GM19455 (cell line): ENCODE data around the gene HPX.

Source experiments
- ATAC-seq: cut with Tn5 transposase; IDR thresholded peaks from one replicate; pipeline ENCODE4 v1.9.1; 2021; ENCODE audit not compliant: unreplicated experiment

Gene HPX

DNA sequence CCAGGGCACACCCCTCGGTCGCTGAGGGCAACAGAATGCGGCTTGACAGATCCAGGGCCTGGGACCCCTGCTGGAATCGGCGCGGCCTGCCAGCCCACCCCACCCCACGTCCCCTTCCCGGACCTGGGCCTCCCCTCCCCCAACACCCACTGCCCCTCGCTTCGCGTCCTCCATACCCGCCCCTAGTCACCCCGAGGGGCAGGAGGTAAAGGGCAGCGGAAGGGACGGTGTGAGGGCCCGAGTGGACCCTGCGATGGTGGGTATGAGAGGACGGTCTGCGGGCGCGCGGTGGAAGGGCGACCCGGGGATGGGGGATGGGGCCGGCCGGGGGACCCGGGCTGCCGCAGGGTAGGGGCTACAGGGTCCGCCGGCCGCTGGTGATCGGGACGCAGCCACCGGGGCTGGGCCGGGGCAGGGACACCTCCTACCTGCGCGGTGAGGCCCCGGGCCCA is 22.2 kb downstream of the HPX start:
- no peak for ATAC-seq

DNA sequence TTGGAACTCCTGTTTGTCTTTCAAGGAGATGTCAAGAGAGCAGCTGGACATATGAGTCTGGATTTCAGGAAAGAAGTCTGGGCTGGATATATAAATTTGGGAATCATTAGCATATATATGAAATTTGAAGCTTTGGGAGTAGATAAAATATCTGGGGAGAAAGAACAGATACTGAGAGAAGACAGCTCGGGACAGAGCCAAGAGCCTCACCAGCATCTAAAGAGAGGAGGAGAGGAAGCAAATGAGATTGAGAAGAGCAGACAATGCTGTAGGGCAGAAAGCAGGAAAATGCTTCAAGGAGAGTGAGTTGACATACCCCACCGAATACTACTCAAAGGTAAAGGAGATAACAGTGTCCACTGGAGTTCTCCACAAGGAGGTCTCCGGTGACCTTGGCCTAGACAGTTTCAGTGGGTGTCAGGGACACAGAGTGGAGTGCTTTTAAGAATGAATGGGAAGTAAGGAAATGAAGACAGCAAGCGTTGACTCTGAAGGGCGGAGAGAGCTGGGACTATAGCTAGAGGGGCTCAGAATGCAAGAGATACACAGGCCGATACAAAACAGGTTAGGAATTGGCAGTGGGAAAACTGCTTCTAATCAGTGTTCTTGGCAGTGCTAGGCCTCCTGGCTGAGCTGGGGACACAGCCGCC is 22.8 kb downstream of the HPX start:
- no peak for ATAC-seq

DNA sequence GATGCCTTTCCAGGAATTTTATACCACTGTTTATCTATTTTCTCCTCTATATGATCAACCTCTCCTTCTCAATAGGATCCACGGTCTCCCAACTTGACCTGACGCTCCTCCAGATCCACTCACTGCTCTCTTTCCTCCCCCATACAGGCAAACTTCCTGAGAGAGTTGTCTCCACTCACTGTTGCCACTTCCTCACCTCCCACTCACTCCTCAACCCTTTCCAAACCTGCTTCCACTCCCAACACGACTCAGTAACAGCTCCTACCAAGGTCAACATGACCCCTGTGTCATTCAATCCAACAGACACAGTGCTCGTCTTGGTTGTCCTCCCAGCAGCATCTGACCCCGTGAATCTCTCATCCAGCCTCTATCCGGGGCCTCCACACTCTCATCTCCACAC is 25.0 kb downstream of the HPX start:
- ATAC-seq: no peak

DNA sequence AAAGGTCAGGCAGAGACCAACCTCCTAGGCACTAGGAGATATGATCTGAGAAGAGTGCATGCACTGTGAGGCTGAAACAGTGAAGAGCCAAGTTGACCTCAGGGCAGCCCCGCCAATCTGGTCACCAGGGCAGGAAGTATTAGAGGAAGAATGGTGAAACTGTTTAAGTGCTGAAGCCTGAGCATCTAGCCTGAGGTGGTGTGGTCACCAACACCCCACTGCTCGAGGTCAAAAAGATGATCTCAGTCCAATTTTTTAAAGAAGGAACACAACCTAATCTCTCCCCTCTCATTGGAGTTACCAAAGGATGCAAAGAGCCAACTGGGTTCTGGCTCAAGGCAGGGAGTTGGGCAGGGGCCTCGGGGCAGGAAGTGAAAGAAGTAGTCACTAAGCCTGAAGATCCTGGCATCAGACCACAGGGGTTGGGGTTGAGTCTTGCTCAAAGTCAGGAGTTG is 25.9 kb downstream of the HPX start:
- no peak for ATAC-seq

DNA sequence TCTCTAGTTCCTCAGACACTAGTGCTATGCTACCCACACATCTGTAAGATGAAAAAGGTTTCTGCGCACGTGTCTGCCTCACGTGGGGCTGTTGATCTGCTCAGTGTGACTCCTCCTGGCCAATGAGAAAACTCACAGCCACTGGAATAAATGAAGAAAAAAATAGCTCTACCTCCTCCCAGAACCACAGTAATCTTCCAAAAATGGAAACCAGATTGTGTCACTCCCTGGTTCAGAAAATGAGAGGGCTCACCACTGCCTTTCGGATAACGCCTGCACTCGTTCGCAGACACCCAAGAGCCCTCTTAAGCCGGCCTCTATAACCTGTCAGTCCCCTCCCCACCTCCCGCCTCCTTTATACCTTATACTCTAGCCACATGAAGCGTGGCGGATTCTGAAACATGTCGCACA is 27.0 kb downstream of the HPX start:
- no peak for ATAC-seq

DNA sequence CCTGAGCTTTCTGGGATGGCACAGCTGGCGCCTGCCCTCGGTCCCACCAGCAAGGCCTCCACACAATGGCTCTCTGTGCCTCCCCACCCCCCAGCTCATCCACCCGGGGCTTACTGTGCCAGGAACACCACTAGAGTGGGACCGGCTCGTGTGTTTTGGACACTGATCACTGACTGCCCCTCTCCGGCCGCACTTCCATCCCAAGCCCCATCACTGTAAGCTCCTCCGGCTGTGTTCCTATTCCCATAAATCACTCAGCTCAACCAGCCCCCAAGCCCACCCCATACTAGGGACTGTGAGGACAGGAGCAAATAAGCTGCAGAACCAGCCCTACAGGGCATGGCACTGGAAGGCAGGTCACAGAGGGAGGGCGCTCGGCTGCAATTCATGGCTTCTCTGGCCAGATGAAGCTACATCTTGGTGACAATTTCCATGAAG is 29.2 kb downstream of the HPX start:
- no peak for ATAC-seq

DNA sequence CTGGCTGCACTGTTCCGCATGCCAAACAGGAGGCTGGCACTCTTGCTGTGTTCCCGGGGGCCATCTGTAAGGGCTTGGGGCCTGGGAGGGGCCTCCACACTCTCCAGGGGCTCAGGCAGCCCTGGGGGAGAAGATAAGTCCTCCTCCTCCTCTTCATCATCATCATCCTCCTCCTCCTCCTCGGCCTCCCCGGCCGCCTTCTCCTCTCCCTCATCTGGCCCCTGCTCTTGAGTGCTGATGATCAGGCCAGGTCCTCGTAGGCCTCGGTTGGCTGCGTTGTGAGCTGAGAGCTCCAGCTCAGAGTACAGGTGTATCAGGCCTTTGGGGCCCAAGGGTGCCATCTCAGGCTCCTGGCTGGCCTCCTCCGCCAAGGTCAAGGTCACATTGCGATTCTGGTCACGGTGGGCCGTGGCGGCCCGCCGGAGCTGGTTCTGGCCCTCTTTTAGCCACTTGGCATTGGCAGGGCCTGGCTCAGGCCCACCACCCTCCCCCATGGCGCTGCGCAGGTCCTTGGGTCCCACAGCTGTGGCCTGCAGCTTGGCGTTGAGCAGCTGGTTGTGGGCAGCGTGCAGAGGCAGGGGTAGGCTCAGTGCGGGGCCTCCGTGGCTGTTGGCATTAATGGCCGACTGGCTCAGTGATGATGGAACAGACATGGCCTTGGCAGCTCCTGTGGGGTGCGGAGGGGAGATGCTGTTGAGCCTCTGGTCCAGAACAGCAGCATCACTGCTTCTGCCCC is 29.9 kb downstream of the HPX start:
- no peak for ATAC-seq

DNA sequence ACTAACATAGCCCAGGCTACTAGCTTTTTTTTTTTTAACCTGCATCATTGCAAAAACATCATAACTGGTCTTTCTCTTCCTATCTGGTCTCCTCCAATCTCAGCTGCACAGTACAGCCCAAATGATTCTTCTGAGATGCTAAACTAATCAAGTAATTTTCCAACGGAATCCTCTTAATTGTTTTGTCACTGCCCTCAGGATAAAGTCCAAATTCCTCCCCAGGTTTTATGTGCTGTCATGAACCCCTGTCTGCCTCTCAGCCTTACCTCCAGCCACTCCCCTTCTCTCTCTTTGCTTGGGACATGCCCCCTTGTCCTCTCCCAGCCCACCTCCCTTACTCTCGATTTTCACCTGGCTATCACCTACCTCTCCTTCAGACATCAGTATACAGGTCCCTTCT is 34.4 kb downstream of the HPX start:
- ATAC-seq: no peak

DNA sequence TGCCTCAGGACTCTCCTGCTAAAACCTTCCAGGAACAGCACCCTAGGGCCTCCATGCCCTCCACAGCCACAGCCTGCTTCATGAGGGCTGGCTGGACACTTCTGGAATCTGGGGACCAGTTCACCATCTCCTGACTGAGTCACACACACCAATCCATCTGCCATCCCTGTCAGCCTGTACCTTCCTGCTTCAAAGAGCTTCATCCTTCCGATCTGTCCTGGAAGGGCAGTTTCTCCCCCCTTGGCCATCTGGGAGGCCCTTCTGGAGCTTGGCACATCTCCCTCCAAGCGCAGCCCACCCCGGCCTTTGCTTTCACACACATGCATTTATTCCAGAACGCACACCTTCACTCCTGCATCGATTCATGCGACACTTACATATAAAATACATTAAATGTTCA is 34.9 kb downstream of the HPX start:
- no peak for ATAC-seq

DNA sequence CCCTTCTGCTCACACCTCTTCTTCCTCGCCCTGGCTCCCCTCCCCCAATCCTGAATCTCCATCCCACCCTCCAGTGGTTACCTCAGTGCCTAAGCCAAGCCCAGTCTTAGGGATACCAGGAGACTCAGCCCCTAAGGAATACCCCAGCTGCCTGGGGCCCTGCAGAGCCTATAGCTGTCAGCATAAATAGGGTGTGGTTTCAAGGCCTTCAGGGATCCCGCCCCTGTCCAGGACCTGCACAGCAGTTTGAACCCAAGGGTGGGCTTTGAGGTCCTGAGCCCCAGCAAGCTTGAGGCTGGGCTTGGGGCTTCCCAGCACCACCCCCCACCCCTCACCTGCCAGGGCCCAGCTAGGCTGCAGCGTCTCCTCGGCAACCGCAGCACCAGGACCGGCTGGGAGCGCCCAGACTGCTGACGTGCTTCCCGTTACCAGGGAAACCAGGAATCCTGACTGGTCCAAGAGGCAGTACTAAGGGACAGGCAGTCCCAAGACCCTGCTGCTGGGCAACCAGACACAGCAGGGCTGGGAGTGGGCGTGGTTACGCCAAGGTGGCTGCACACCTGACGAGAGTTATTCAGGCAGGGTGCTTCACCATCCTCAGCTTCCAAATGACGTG is 35.6 kb downstream of the HPX start:
- ATAC-seq: no peak

DNA sequence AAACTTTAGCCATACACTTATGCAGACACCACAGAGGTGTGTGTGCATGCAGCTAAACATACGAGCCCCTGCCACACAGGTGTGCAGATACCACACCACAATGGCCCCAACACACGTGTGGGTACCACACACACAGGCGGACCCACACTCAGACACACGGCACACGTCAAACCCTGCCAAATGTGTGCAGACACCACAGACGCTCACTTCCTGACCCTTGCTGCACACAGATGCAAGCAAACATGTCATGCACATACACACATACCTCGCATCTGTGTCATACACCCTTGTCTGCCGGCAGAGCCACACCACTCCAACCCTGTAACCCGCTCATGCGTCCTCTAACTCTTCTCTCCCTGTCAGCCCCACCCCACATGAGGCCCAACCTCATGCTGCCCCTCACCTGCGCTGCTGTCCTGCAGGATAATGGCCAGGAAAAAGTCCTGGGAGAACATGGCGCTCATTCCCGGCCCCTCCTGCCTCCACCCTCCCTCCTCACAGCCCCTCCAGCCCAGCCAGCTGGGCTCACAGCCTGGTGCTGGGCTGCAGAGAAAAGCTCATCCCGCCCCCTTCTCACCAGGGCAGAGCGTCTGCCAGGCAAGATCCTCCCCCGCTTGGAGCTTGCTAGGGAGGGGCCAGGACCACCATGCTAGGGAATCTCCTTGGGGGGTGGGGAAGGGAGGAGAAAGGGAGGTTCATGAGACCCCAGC is 36.3 kb downstream of the HPX start:
- no peak for ATAC-seq

DNA sequence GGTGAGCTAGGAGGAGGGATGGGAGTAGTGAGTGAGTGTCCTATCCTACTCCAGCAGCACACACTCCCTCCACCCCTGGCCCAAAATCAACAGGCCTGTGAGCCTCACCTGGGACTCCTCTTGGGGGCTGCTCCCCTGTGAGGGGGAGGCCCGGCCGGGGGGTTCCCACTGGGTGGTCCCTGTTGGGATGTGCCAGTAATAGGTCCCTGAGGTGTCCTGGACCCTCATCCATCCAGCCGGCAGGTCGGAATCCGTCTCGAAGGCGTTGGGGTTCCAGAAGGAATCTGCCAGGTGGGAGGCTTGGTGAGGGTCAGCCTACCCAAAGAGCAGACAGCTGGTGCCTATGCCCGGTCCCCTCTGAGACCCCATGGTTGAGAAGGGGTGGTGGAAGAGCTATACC is 37.2 kb downstream of the HPX start:
- no peak for ATAC-seq

DNA sequence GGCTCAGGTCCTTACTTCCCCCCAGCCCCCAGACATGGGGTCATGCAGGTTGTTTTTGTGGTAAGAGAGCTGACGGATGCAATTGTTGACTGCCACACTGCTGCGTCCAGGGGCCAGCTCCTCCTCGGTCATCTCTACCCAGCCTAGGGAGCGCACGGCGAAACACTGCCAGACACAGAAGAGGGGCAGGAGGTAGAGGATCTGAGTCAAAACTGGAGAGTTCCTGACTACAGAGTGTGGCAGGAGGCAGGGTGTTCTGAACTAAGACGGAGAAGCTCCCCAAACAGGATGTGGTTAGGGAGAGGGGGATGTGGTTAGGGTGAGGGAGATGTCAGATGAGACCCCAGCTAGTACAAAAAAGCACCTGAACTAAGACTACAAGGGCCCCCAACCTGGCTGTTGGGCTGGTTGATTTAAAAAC is 38.2 kb downstream of the HPX start:
- peak; percentile 90 for ATAC-seq

DNA sequence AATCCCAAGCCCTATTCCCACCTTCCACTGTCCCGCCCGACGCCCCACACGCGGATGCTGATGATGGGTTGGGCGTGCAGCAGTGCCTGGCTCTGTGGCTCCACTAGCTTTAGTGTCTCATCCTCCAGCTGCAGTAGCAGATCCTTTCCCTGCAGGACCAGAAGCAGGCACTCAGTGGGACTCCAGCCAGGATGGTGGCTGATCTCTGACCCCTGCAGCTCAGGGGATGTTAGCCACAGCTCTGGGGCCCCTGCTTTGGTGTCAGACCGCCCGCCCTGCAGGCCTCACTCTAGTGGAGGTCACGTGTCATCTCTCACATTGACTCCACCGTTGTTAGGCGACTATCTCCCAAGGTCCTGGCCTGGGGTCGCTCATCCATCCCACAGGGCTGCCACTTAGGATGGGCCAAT is 38.7 kb downstream of the HPX start:
- peak; percentile 42 for ATAC-seq

DNA sequence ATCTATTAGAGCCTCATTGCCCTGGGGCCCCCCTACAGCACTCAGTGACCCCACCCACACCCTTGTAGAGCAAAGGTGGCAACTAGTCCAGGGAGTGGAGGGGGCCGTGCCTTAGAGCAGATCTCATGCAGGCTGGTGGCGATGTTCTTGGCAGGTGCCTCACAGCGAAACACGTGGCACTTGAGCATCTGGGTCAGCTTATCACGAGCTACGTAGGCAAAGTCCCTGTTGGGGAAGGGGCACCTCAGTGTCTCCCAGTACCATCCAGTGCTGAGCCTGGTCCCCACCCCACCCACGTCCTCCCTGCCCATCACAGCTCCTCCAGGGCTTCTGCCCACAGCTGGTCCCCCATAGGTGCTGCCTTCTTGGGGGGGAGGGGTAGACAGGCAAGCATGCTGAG is 39.3 kb downstream of the HPX start:
- no peak for ATAC-seq

DNA sequence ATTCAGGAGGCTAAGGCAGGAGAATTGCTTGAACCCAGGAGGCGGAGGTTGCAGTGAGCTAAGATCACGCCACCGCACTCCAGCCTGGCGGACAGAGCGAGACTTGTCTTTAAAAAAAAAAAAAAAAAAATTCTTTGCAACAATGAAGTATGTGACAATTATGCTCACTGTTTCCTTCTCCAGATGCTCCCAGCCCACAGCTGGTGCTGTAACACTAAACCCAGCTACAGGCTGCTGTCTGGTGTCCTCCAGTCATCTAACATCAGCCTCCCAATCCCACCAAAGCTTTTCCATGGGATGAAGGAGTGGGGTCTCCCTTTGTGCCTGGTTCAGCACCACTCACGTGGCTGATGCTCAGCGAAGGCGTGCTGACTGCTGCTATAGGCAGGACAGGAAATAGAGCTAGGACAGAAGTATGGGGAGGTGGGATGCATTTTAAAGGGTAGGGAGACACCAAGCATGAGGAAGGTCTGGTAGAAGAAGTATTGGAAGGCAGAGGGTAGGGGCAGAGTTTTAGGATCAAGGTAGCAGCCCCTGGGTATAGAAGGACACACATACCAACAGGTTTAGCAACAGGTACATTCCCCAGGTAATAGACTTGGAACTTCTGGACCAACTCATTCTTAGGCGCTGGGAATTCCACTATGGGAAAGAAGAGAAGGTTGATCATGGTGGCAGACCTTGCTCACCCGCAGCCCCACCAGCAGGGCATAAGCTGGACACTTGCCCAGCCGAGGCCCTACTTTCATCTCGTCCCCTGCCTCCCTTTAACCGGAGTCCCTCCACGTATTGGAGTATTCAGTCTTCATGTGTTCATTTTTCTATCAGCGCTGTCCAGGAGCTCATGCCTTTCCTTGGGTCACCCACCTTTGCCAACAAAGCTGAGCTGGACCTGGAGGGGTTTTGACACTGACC is 40.1 kb downstream of the HPX start:
- no peak for ATAC-seq

DNA sequence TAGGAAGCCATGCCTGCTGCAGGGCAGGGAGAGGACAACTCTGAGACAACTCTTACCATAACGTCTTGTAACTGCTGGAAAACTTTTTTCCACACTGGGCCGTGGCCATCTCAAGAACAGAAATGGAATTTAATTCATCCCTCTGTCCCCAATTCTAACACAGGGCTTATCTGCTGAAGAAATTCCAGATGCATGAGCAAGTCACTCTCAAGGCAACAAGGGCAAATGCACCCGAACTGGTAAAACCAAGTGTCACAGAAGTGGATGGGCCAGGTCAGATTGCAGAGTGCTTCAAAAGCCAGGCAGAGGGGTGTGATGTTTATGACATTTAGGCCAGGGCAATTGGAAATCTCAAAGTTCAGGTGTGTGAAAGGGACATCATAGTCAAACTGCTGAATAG is 43.2 kb downstream of the HPX start:
- no peak for ATAC-seq

DNA sequence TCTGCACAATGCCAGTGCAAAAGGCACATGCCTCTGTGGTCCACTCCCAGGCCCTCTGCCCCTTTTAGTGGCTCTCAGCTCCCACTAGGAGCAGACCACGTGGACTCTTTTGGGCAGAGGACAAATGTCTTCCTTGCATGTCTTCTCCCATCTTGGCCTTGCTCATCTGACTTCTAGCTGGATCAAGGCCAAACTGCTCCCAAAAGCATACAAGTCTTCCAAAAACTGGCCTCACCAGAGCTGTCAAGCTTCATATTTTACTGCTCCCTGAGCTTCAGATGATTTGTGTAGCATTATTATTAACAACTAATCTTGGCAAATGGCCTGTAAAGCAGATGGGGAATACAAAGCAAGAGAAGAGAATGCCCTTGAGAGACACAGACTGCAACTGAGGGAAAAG is 43.6 kb downstream of the HPX start:
- ATAC-seq: no peak

DNA sequence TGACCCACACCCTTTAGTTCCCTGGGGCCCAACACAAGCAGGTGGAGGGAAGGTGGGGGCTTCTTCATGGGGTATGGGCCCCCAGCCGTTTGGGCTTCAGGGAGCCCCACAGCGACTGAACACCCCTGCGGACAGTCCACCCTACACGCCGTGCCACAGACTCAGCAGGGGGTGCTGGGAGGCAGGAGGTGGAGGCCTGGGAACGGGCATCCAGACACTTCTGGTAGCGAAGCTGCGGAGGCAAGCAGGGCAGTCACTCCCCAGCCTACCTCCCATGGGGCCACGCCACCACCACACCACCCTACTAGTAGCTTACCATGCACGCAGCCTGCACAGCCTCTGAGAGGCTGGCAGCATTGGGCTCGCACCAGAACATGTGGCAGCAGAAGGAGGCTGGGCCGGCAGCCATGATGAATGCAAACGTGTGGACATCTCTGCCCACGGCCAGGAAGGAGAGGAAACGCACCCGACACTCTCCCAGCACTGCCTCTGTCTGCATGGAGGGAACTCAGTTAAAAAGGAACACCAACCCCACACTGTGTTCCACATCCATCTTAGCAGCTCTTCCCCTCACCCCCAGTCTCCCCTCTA is 45.2 kb downstream of the HPX start:
- ATAC-seq: no peak

DNA sequence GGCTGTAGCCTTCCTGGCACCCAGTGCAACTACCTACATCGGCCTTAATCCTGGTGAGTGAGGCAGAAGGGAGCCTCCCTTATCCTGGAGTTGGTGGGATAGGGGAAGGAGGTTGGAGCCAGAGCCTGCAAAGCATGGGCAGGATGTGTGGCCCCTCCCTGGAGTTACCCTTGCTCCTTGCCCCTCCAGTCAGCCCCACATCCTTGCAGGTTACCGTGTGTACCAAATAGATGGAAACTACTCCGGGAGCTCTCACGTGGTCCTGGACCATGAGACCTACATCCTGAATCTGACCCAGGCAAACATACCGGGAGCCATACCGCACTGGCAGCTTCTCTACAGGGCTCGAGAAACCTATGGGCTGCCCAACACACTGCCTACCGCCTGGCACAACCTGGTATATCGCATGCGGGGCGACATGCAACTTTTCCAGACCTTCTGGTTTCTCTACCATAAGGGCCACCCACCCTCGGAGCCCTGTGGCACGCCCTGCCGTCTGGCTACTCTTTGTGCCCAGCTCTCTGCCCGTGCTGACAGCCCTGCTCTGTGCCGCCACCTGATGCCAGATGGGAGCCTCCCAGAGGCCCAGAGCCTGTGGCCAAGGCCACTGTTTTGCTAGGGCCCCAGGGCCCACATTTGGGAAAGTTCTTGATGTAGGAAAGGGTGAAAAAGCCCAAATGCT is 46.7 kb downstream of the HPX start:
- ATAC-seq: no peak
